AG10803 (cell line): ENCODE measurements around the gene GPR152.

Experiments
- DNase-seq: peaks from one replicate; pipeline ENCODE4 v3.0.0; 2010; ENCODE audit warnings: low read depth
- H3K4me3 ChIP-seq: 2 replicates; pipeline ENCODE4 v1.5.1; 2011; ENCODE audit warnings: mild to moderate bottlenecking, low read length, control low read depth
- TF ChIP-seq, protein P1 (sequence below): conservative IDR thresholded peaks from 2 replicates; pipeline ENCODE4 v1.5.1; 2011; ENCODE audit warnings: mild to moderate bottlenecking, low read length, control low read depth, inconsistent platforms

Gene GPR152

DNA sequence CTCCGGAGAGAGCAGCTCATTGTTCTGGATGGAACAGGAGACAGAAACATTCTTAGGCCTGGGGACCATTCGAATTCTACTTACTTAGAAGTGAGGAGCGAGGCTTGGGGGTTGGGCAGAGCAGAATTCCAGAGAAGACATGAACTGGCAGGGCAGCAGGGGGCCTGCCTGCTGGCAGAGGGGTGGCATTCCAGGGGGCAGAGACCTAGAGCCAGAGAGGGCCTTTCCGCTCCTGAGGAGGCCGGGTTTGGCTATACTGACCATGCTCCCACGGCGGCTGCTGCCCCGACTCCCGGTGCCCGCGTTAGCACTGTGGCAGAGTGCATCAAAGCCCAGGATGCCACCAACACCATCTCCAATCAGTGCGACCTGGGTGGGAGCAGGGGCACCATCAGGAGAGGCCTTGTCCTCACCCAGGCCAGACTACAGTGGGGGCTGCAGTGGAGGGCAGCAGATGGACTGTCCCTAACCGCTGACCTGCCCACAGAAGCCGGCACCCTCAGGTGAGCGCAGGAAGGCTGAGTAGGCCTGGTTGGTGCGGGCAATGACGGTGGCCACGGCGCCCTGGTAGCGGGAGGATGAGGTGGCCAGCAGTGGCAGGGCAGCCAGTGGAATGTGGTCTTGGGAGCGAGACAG is 45.2 kb upstream of the GPR152 start:
- H3K4me3 ChIP-seq, result no peak overlapping the region
- no peak for DNase-seq
- TF ChIP-seq, protein P1, sequence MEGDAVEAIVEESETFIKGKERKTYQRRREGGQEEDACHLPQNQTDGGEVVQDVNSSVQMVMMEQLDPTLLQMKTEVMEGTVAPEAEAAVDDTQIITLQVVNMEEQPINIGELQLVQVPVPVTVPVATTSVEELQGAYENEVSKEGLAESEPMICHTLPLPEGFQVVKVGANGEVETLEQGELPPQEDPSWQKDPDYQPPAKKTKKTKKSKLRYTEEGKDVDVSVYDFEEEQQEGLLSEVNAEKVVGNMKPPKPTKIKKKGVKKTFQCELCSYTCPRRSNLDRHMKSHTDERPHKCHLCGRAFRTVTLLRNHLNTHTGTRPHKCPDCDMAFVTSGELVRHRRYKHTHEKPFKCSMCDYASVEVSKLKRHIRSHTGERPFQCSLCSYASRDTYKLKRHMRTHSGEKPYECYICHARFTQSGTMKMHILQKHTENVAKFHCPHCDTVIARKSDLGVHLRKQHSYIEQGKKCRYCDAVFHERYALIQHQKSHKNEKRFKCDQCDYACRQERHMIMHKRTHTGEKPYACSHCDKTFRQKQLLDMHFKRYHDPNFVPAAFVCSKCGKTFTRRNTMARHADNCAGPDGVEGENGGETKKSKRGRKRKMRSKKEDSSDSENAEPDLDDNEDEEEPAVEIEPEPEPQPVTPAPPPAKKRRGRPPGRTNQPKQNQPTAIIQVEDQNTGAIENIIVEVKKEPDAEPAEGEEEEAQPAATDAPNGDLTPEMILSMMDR, result no peak

DNA sequence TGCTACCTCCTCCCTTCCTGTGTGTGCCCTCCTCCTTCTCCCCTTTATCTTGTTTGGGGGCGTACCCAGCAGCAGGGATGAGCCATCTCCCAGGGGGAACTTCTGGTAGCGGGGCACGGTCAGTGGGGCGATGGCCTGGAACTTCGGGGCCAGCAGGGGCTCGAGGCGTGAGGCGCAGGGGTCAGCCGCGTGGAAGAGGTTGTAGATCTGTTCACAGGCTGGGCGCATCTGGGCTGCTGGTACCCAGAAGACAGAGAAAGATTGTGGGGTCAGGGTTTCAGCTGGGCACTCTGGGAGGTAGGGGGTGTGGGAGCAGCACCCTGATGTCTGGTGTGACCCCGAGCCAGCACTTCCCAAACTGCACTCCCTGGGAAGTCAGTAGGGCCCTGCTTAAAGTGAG is 43.6 kb upstream of the GPR152 start:
- DNase-seq, result no peak
- TF ChIP-seq, protein P1, result no peak
- H3K4me3 ChIP-seq, result no peak overlapping the region

DNA sequence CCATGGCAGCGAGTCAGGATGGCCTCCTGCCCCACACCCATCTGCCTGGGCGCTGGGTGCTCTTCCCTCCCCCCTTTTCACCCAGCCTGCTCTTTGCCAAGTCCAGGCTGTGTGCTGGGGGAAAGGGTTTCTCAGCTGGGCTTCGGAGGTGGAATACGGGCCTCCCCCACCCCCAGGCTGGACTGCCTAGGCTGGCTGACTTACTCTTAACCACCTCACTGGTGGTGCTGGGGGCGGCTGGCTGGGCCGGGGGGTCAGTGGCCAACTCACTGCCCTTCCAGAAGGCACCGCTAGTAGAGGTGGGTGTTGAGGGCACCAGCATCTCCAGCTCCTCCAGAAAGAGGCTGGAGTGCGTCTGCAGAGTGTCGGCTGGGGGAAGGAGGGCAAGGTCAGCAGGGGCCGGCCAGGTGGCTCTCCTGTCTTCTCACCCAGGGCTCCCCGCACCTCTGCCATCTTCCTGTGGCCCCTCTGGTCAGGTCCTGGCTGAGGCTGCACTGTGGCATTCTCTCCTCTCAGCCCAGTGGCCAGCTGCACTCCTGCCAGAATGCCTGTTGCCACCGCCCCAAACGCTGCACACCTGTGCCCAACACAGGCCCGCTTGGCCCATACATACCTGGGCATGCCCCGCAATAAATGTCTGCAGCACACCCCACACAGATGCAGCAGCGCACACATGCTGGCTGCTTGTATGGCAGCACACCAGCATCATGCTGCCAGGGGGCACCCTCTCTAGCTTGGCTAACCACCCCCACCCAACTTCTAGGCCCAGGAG is 42.9 kb upstream of the GPR152 start:
- no peak overlapping the region for H3K4me3 ChIP-seq
- TF ChIP-seq, protein P1, result no peak
- no peak for DNase-seq

DNA sequence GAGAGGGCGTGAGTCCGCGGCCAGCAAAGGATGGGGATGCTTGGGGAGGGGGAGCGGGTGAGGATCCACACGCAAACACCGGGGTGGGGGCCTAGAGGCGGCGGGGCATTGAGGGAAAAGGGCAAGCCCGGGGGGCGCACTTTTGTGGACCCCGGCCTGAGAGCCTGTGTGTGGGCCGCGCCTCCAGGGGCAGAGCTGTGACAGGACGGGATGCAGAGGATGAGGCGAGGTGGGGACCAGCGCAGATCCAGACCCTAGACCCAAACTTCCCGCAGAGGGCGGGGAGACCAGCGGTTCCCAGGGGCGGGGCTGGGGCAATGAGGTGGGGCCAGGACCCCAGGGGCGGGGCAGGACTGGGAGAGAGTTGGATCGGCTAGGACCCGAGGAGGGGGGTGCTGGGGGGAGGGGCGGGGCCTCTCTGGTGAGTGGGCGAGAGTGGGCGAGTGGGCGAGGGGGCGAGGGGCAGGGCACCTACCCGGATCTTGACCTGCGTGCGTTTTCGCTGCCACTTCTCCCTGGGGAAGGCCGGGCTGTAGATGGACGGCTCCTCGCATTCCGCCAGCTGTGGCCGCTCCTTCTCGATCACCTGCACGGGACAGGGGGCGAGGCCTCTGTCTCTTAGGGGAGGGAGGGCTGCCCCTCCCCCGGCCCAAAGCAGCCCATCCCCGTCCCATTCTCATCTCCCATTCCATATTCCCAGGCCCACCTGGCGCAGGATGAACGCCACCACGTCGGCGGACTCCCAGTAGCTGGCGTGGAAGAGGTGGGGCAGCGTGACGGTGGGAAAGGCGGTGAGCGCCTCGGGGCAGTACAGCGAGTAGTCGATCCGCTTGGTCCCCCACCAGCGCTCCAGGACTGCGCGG is 42.1 kb upstream of the GPR152 start:
- DNase-seq, result no peak
- TF ChIP-seq, protein P1, result no peak
- no peak overlapping the region for H3K4me3 ChIP-seq

DNA sequence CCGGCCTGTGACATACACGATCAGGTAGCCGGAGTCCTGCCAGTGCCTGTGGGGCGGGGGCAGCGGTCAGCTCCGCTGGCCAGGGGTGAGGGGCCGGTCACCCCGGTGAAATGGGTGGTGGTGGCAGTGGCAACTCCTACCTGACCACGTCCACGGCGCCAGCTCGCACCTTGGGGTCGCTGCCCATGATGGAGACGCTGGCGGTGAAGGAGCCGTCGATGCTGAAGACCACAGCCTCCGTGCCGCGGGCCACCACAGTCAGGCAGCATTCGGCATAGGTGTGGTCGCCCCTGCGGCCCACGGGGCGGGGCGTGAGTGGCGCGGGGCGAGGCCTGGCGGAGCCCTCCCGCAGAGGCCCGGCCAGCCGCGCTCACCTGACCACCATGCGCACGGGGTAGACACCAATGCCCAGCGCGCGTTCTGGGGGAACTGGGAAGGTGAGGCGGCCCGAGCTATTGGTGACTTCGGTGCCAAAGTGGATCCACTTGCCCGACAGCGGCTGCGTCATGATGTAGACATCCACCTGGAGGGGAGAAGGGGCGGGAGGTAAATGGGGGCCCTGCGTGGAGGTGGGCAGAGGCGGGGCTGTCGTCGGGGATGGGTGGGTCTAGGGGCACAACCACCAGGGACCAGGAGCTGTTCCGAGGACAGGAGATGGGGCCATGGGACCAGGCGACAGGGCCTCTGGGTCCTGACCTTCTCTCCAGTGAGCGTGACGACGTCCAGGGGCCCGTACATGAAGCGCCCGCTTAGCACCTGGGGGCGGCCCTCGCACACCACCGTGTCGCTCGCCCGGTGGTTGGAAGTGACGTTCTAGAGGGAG is 41.2 kb upstream of the GPR152 start:
- no peak overlapping the region for H3K4me3 ChIP-seq
- TF ChIP-seq, protein P1, result no peak
- DNase-seq, result no peak

DNA sequence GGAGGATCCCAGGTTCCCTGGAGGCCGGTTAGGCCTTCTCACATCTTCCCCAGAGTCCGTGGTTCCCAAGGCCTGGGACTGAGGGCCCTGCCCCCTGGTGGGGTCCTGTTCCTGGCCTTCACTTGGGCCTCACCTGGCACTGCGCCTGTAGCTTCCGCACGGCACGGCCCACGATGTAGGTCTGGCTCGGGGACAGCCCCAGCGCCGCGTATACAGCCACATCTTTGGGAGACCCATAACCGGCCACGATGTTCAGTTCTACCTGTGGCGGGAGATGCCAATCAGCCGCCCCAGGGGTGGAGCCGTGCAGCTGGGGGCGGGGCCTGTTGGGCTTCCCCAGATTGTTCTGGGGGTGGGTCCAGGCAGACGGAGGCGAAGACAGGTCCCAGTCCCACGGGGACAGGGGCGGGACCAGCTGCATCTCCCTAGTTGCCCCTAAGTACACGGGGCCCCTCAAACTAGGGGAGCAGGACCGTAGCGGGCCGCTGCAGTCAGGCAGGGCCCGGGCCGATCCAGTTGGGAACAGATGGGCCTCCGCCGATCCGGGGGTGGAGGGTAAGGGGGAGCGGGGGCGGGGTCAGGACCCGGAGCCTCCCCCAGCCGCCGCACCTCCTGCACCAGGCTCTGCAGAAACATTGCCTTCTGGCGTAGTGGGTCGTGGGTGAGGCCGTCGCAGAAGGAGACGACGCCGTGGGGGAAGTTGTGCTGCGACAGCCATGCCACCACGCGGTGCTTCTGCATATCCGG is 40.4 kb upstream of the GPR152 start:
- TF ChIP-seq, protein P1, result no peak

More for the DNA sequence above, 40.4 kb upstream of the GPR152 start:
- DNase-seq, result no peak
- H3K4me3 ChIP-seq, result no peak overlapping the region
